GM12873 (cell line): ENCODE results near the gene TMEM202.

ENCODE experiments used
- TF ChIP-seq, protein P1 (sequence below): IDR thresholded peaks from 2 replicates; pipeline ENCODE4 v1.5.1; 2012; ENCODE audit warnings: low read depth, mild to moderate bottlenecking, moderate library complexity, low read length, control low read depth; ENCODE audit not compliant: insufficient read depth; ENCODE audit errors: missing control alignments

The TMEM202 gene, protein sequence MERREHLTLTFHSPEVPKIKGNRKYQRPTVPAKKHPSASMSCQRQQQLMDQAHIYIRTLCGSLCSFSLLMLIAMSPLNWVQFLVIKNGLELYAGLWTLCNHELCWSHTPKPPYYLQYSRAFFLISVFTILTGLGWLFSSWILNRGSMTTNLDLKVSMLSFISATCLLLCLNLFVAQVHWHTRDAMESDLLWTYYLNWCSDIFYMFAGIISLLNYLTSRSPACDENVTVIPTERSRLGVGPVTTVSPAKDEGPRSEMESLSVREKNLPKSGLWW

DNA sequence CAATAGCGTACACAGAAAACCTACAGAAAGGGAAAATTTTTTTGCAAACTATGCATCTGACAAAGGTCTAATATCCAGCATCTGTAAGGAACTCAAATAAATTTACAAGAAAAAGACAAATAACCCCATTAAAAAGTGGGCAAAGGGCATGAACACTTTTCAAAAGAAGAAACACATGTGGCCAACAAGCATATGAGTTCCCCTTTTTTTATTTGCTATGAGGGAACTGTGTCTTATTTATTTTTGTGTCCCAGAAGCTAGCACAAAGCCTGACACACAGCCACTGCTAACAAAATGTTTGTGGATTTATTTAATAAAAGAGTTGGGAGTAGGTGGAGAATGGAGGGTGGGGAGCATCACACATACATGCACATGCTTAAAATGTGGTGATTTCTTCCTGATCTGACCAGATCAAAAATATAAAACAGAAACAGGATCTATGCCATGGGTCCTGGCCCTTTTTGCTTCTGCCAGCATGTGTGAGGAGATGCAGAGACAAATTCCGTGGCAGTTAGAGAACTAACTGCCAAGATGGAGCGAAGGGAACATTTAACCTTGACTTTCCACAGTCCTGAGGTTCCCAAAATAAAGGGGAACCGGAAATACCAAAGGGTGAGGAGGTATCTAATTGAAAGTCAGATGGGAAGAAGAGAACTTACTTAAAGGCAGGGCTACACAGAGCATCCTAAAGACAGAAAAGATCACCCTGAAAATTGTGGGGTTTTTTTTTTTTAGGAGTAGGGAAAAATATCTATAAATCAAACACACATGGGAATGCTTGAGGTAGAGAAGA lies at the start of gene TMEM202:
Gene TMEM202, plus strand, starts transcription at position 510 of the 793 bp plus-strand sequence. Its CDS starts 22 bp downstream, at position 532.
- TF ChIP-seq, protein P1, sequence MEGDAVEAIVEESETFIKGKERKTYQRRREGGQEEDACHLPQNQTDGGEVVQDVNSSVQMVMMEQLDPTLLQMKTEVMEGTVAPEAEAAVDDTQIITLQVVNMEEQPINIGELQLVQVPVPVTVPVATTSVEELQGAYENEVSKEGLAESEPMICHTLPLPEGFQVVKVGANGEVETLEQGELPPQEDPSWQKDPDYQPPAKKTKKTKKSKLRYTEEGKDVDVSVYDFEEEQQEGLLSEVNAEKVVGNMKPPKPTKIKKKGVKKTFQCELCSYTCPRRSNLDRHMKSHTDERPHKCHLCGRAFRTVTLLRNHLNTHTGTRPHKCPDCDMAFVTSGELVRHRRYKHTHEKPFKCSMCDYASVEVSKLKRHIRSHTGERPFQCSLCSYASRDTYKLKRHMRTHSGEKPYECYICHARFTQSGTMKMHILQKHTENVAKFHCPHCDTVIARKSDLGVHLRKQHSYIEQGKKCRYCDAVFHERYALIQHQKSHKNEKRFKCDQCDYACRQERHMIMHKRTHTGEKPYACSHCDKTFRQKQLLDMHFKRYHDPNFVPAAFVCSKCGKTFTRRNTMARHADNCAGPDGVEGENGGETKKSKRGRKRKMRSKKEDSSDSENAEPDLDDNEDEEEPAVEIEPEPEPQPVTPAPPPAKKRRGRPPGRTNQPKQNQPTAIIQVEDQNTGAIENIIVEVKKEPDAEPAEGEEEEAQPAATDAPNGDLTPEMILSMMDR, result no peak

DNA sequence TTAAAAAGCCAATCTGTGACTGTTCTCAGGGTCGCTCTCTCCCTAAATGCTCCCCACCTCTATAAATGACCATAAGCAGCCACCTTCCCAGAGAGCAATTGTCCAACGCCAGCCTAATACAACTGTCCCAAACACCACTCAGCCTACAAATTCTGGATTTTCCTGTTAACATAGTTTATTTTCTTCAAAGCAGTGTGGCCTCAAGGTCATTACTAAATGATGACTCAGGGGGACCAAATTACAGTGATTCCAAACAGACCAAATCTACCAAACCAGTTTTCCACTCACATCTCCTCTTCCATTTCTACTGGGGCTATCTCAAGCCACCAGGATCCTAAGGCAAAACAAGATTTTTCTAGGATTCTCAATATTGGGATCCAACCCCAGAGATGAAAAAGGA lies 44.8 kb upstream of the TMEM202 start:
- TF ChIP-seq, protein P1, result no peak

DNA sequence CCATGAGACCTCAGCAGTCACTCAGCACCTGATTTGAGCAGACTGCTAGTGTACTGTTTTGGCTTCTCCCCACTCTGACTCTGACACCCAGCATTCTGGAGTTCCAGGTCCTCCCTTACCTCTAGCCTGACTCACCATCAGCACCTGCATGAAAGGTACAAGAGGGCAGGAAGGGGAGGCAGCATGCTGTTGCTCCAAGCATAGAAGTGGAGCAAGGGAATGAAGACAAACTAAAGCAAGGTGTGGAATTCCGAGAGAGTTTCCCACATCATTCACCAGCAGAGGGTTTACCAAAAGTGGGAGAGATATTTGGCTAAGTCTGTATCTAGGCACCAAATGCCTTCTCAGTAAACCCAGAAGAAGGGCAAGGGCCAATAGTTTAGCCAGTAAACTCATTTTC lies 43.6 kb upstream of the TMEM202 start:
- TF ChIP-seq, protein P1, result no peak

DNA sequence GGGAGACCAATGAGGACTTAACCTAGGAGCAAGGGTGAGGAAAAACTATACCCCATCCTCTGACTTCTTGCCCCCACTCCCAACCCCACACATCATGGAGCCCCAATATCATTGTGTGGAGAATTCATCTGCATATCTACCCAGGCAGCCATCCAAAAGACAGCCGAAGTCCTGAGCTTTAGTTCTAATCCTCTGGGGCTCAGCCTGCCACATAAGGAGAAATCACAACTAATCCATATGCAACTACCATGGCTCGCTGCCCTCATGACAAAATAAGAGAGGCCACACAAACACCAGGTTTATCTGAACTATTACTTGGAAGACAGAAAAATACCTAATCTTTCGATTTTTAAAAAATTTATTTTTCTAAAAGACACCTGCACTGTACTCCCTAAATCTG lies 40.0 kb upstream of the TMEM202 start:
- TF ChIP-seq, protein P1, result no peak

DNA sequence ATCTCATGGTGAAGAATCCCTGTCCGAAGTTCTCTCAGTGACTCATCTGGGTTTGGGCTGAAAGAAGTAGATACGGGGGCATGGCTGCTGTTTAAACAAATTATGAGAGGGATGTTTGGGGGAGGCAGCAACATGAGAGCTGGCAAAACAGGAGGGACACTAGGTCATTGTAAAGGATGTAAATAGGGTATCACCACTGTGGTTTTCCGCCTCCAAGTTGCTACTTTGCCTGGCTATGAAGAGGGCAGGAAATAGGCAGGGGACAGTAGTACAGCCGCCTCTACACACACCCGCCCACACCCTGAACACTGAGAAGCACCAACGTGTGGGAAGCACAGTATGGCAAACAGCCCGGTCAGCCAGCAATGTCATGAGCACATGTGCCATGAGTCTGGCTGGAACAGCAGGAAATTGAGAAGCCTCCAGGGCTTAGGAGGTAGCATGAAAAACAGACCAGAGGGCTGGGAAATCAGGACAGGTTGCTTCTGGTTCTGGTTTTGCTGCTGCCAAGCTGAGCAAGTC lies 39.4 kb upstream of the TMEM202 start:
- TF ChIP-seq, protein P1, result no peak

DNA sequence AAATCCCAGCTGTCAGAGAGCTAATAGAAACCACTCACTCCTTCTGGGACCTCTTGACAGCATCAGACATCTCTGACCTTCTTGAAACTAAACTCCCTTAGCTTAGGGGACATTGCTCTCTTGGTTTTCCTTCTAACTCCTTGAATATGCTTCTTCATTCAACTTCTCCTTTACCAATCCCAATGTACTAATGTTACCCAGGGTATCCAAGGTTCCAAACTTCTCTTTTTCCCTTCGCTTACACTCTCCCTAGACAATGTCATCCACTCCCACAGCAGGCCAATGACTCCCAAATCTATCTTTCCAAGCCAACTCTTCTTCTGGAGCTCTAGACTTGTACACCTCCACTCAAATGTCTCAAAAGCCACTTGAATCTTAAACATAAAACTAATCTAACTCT lies 36.9 kb upstream of the TMEM202 start:
- TF ChIP-seq, protein P1, result no peak

DNA sequence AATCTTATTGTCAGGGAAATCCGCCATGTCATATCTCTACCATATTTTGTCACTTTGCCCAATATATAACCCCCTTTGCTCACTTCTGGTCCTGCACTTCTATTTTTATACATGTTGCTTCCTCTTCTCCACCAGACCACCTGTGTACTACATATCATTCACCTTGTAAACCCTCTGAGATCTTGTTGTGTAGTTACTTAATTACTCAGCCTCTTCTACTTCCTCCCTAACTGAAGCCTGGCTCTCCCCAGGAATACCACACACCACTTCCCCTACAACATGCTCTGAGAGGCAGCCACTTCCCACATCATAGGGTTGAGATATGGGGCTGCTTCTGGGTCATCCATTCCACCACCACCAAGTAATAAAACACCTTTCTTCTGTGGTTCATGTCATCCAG lies 32.3 kb upstream of the TMEM202 start:
- TF ChIP-seq, protein P1, result no peak
